GM12878 (cell line): ENCODE measurements around the gene PHYH. TPM values are rescaled to one million over a fixed set of nuclear protein-coding genes. Genes with fewer than 3 reads are reported as not detected.

Source experiments
- ATAC-seq: fragments of 200-7000 bp; cut with Tn5 transposase; 3 replicates; pipeline ENCODE4 v1.9.1; 2020; ENCODE audit warnings: mild to moderate bottlenecking, moderate library complexity
- BruUV-seq: library from RNA; stranded (reverse); fragments of 400-500 nt; replicated peaks from 2 replicates; lab custom pipeline; 2021; lab: Mats Ljungman, UMichigan
- CTCF ChIA-PET: fragments of 300-600 bp; sonication (Branson Sonifier 250); formaldehyde crosslinking; extraction: SDS; loops from one replicate; lab custom pipeline; 2021; ENCODE audit warnings: inconsistent platforms; lab: Yijun Ruan, JAX
- POLR2A ChIA-PET: fragments of 350-600 bp; formaldehyde crosslinking; extraction: SDS; loops from one replicate; lab custom pipeline; 2021; ENCODE audit warnings: inconsistent platforms; lab: Charles Lee
- RAD21 ChIA-PET: fragments of 300-600 bp; sonication (Branson Sonifier 250); formaldehyde crosslinking; loops from one replicate; lab custom pipeline; 2023; ENCODE audit warnings: antibody characterized with exemption; ENCODE audit not compliant: unreplicated experiment; lab: Charles Lee
- SMC1A ChIA-PET: fragments of 300-600 bp; sonication (Branson Sonifier 250); formaldehyde crosslinking; loops from one replicate; lab custom pipeline; 2023; ENCODE audit not compliant: unreplicated experiment, uncharacterized antibody; lab: Charles Lee
- DNase-seq: peaks from one replicate; pipeline ENCODE4 v3.0.0-alpha.2; 2011; ENCODE audit warnings: low read depth, low spot score
- FAIRE-seq: peaks from 3 replicates; lab custom pipeline; 2011; peaks lifted over from hg19 to GRCh38; lab: Jason Lieb, UNC
- H2AFZ ChIP-seq: 2 replicates; pipeline ENCODE4 v1.6.0; 2011; ENCODE audit warnings: low read depth, low read length, control low read depth; ENCODE audit not compliant: control insufficient read depth
- H3K27ac ChIP-seq: 2 replicates; pipeline ENCODE4 v1.5.1; 2011; ENCODE audit warnings: control low read depth; ENCODE audit not compliant: control insufficient read depth, insufficient read depth
- H3K27me3 ChIP-seq, 2 experiments: replicated peaks in 1 of 2; 2 replicates each; pipeline versions ENCODE4 v1.6.0 to v1.6.1; 2011; ENCODE audit warnings: low read length in 1 of 2; ENCODE audit not compliant: control insufficient read depth in 2 of 2, insufficient read depth in 2 of 2
- H3K36me3 ChIP-seq, 2 experiments: 2 replicates each; pipeline ENCODE4 v1.5.1; 2011; ENCODE audit warnings: low read length in 1 of 2; ENCODE audit not compliant: control insufficient read depth in 2 of 2, insufficient read depth in 2 of 2
- H3K4me1 ChIP-seq: 2 replicates; pipeline ENCODE4 v1.6.1; 2011; ENCODE audit warnings: mild to moderate bottlenecking, low read length, moderate library complexity, mixed read lengths; ENCODE audit not compliant: control insufficient read depth, insufficient read depth
- H3K4me2 ChIP-seq: 2 replicates; pipeline ENCODE4 v1.6.0; 2011; ENCODE audit warnings: control low read depth; ENCODE audit not compliant: control insufficient read depth, insufficient read depth
- H3K4me3 ChIP-seq: fragments of 200-600 bp; sonication (generic); 2 replicates; pipeline ENCODE4 v1.5.1; 2016
- H3K79me2 ChIP-seq: 2 replicates; pipeline ENCODE4 v1.6.0; 2011; ENCODE audit warnings: low read length; ENCODE audit not compliant: control insufficient read depth, insufficient read depth
- H3K9ac ChIP-seq: 2 replicates; pipeline ENCODE4 v1.8.0; 2011; ENCODE audit warnings: low read length, control low read depth, mixed read lengths; ENCODE audit not compliant: control insufficient read depth, insufficient read depth
- H3K9me3 ChIP-seq: replicated peaks from 3 replicates; pipeline ENCODE4 v1.5.1; 2011; ENCODE audit warnings: mild to moderate bottlenecking, low read length; ENCODE audit not compliant: control insufficient read depth, insufficient read depth
- H4K20me1 ChIP-seq: 2 replicates; pipeline ENCODE4 v1.6.0; 2011; ENCODE audit not compliant: control insufficient read depth, insufficient read depth
- BACH1 ChIP-seq: fragments of 450-650 bp; IDR thresholded peaks from 2 replicates; pipeline ENCODE4 v1.6.1; 2017; ENCODE audit warnings: mild to moderate bottlenecking, borderline replicate concordance
- BMI1 ChIP-seq: fragments of 450-650 bp; IDR thresholded peaks from 2 replicates; pipeline ENCODE4 v1.6.1; 2016; ENCODE audit warnings: mild to moderate bottlenecking, moderate library complexity, borderline replicate concordance
- CBX5 ChIP-seq: sonication (generic); IDR thresholded peaks from 2 replicates; pipeline ENCODE4 v1.6.1; 2016; ENCODE audit warnings: low read depth, moderate library complexity, mild to moderate bottlenecking, inconsistent platforms
- EP300 ChIP-seq, 2 experiments: fragments of 150-350 bp in 1 of 2; IDR thresholded peaks; 2 replicates each; pipeline ENCODE4 v1.6.1; 2011 to 2012; ENCODE audit warnings: low read depth in 2 of 2, low read length in 2 of 2, borderline replicate concordance in 1 of 2, improper control_type of control experiment in 1 of 2, inconsistent platforms in 1 of 2; ENCODE audit not compliant: control insufficient read depth in 1 of 2
- NBN ChIP-seq: fragments of 450-650 bp; IDR thresholded peaks from 2 replicates; pipeline ENCODE4 v1.6.1; 2016
- NFXL1 ChIP-seq: fragments of 450-650 bp; IDR thresholded peaks from 2 replicates; pipeline ENCODE4 v1.6.1; 2017; ENCODE audit warnings: antibody characterized with exemption, mild to moderate bottlenecking, borderline replicate concordance
- PBX3 ChIP-seq: IDR thresholded peaks from 2 replicates; pipeline ENCODE4 v1.6.1; 2011; ENCODE audit warnings: mild to moderate bottlenecking, low read depth, low read length, moderate library complexity; ENCODE audit not compliant: insufficient replicate concordance
- STAT1 ChIP-seq: fragments of 450-650 bp; conservative IDR thresholded peaks from 2 replicates; pipeline ENCODE4 v1.6.1; 2014; ENCODE audit warnings: antibody characterized with exemption, mild to moderate bottlenecking
- TCF12 ChIP-seq: IDR thresholded peaks from 2 replicates; pipeline ENCODE4 v1.6.1; 2011; ENCODE audit warnings: low read depth, mild to moderate bottlenecking, low read length
- TCF7 ChIP-seq: IDR thresholded peaks from 2 replicates; pipeline ENCODE4 v1.6.1; 2014; ENCODE audit warnings: antibody characterized with exemption, borderline replicate concordance
- ZNF592 ChIP-seq: fragments of 450-650 bp; IDR thresholded peaks from 2 replicates; pipeline ENCODE4 v1.6.1; 2017; ENCODE audit warnings: mild to moderate bottlenecking, moderate library complexity
- ZZZ3 ChIP-seq: IDR thresholded peaks from 2 replicates; pipeline ENCODE4 v1.6.1; 2011; ENCODE audit warnings: low read depth; ENCODE audit not compliant: control insufficient read depth, insufficient read length
- WGBS: methylation state at CpG from one replicate; pipeline ENCODE4 v1.1.6; 2016; ENCODE audit warnings: low lambda C conversion rate; ENCODE audit not compliant: insufficient replicate concordance, insufficient coverage; ENCODE audit errors: missing lambda C conversion rate; 5-methylcytosine and 5-hydroxymethylcytosine counted together
- in situ Hi-C: fragments of 300-500 bp; cut with MboI; formaldehyde crosslinking; loops from 9 replicates; pipeline ENCODE4 v1.14.3; 2018; ENCODE audit warnings: mixed read lengths
- intact Hi-C: fragments of 100-400 bp; cut with micrococcal nuclease; formaldehyde crosslinking; loops from one replicate; pipeline ENCODE4 v1.14.2; 2022; ENCODE audit not compliant: unreplicated experiment
- polyA plus RNA-seq, 11 experiments: library from polyadenylated mRNA; depleted of rRNA in 4 of 11; unstranded in 6 of 11; stranded (reverse) in 5 of 11; fragments of >200 nt; fragmentation: Nextera tagmentation in 4 of 11; fragmentation: Illumina TruSeq in 1 of 11; extraction: Ambion mirVana in 4 of 11; extraction: Trizol in 1 of 11; gene quantifications; 1 replicate in 1 of 11; 2 replicates in 10 of 11; pipeline versions ENCODE4 v1.2.1 to v1.2.3, GENCODE V29; 2011 to 2016; ENCODE audit warnings: inconsistent platforms in 2 of 11, missing spikeins in 2 of 11, low read depth in 1 of 11
- total RNA-seq, 4 experiments: library from RNA; depleted of rRNA in 3 of 4; stranded (reverse); fragments of >200 nt in 3 of 4; fragmentation: Illumina TruSeq in 1 of 4; extraction: Trizol in 1 of 4; gene quantifications; 2 replicates each; pipeline versions ENCODE4 v1.2.1 to v1.2.3, GENCODE V29; 2013 to 2021
- TF ChIP-seq, protein P1 (sequence below): fragments of 150-350 bp; IDR thresholded peaks from 2 replicates; pipeline ENCODE4 v1.6.1; 2014; ENCODE audit warnings: mild to moderate bottlenecking, low read depth, low read length
- TF ChIP-seq, protein P2 (sequence below), 3 experiments: IDR thresholded peaks in 2 of 3; conservative IDR thresholded peaks in 1 of 3; 2 replicates each; pipeline ENCODE4 v1.5.1; 2011; ENCODE audit warnings: low read depth in 3 of 3, low read length in 3 of 3, mild to moderate bottlenecking in 3 of 3, control low read depth in 2 of 3, moderate library complexity in 2 of 3, inconsistent platforms in 1 of 3, mixed read lengths in 1 of 3; ENCODE audit not compliant: control insufficient read depth in 2 of 3, insufficient read depth in 1 of 3; ENCODE audit errors: extremely low read depth in 1 of 3
- TF ChIP-seq, protein P3 (sequence below): IDR thresholded peaks from 2 replicates; pipeline ENCODE4 v1.6.1; 2011; ENCODE audit warnings: low read depth, mild to moderate bottlenecking, low read length, moderate library complexity, borderline replicate concordance; ENCODE audit errors: extremely low read depth

Gene PHYH
- total and polyA plus RNA-seq, 10 of the 15 experiments (the other 5 are each of a cell fraction or from before 2014, with no cell fraction given): 3.2 to 10.3 (median 5.0) TPM

- no peak overlapping the region for H3K4me3 ChIP-seq
- POLR2A ChIA-PET: interaction anchor here (0.5 kb wide), 1 partner anchor 122 kb away, joined by 3 read pairs; no protein-coding TSS in a partner anchor
- SMC1A ChIA-PET: no interaction called here
- no peak overlapping the region for H3K9ac ChIP-seq
- H3K27ac ChIP-seq: no peak overlapping the region
- no peaks in the 10 kb centered on the region for H3K36me3 ChIP-seq
- no peaks in the 10 kb centered on the region for H3K9me3 ChIP-seq
- FAIRE-seq (no peak), DNase-seq (no peak), ATAC-seq (no peak)
- no TSS peak for BruUV-seq
- RAD21 ChIA-PET: no interaction called here
- no peak overlapping the region for H3K4me2 ChIP-seq
- no peaks in the 10 kb centered on the region for H4K20me1 ChIP-seq
- in situ Hi-C loops: no loop called here
- H3K4me1 ChIP-seq: peaks cover 4% of the 10 kb centered on the region; the same call in 1 of the 2 replicates
- intact Hi-C loops: no loop called here
- H2AFZ ChIP-seq: no peak overlapping the region
- WGBS: 58% methylated on average over 4 of the region's 4 CpGs
- no peaks in the 10 kb centered on the region for H3K79me2 ChIP-seq
- CTCF ChIA-PET: interaction anchor here (0.6 to 4.9 kb wide), 2 partner anchors 34 to 79 kb away, joined by 3 to 22 read pairs; no protein-coding TSS in a partner anchor
- H3K27me3 ChIP-seq: no peaks in the 10 kb centered on the region; a peak in 1 of 4 replicates
- TF ChIP-seq STAT1: no peak
- TF ChIP-seq CBX5: no peak
- TF ChIP-seq TCF7: no peak
- no peak for TF ChIP-seq ZZZ3
- TF ChIP-seq, protein P1, sequence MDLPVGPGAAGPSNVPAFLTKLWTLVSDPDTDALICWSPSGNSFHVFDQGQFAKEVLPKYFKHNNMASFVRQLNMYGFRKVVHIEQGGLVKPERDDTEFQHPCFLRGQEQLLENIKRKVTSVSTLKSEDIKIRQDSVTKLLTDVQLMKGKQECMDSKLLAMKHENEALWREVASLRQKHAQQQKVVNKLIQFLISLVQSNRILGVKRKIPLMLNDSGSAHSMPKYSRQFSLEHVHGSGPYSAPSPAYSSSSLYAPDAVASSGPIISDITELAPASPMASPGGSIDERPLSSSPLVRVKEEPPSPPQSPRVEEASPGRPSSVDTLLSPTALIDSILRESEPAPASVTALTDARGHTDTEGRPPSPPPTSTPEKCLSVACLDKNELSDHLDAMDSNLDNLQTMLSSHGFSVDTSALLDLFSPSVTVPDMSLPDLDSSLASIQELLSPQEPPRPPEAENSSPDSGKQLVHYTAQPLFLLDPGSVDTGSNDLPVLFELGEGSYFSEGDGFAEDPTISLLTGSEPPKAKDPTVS: no peak
- TF ChIP-seq PBX3: no peak
- no peak for TF ChIP-seq BACH1
- no peak for TF ChIP-seq NFXL1
- no peak for TF ChIP-seq NBN
- TF ChIP-seq TCF12: no peak
- no peak for TF ChIP-seq ZNF592
- TF ChIP-seq EP300 (IDR thresholded peaks at IDR 0.05; ENCODE audit: borderline replicate concordance in 1 of 2, control insufficient read depth in 1 of 2, low read depth in 2 of 2, low read length in 2 of 2): no peak
- TF ChIP-seq, protein P2, sequence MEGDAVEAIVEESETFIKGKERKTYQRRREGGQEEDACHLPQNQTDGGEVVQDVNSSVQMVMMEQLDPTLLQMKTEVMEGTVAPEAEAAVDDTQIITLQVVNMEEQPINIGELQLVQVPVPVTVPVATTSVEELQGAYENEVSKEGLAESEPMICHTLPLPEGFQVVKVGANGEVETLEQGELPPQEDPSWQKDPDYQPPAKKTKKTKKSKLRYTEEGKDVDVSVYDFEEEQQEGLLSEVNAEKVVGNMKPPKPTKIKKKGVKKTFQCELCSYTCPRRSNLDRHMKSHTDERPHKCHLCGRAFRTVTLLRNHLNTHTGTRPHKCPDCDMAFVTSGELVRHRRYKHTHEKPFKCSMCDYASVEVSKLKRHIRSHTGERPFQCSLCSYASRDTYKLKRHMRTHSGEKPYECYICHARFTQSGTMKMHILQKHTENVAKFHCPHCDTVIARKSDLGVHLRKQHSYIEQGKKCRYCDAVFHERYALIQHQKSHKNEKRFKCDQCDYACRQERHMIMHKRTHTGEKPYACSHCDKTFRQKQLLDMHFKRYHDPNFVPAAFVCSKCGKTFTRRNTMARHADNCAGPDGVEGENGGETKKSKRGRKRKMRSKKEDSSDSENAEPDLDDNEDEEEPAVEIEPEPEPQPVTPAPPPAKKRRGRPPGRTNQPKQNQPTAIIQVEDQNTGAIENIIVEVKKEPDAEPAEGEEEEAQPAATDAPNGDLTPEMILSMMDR (IDR thresholded peaks at IDR 0.05 in 2 of 3, conservative IDR thresholded peaks at IDR 0.05 in 1 of 3; ENCODE audit: control insufficient read depth in 2 of 3, extremely low read depth in 1 of 3, insufficient read depth in 1 of 3, low read depth in 3 of 3, low read length in 3 of 3): no peak
- TF ChIP-seq, protein P3, sequence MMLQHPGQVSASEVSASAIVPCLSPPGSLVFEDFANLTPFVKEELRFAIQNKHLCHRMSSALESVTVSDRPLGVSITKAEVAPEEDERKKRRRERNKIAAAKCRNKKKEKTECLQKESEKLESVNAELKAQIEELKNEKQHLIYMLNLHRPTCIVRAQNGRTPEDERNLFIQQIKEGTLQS: no peak
- no peak for TF ChIP-seq BMI1
Observed at GRCh38 chr10:13268310-13268709, 31.6 kb downstream of the PHYH start.
